Immature natural killer cell (primary cell): ENCODE data around the gene HMX1. TPM values are rescaled to one million over a fixed set of nuclear protein-coding genes. Genes with fewer than 3 reads are reported as not detected.

Experiments used
- DNase-seq, 3 donors: peaks; one replicate each; pipeline ENCODE4 v3.0.0; 2022; ENCODE audit warnings: mixed read lengths in 1 of 3
- H3K27ac Mint-ChIP-seq, 6 donors: one replicate each; pipeline ENCODE4 v1.8.0; 2020; ENCODE audit warnings: mixed read lengths in 6 of 6, mild to moderate bottlenecking in 5 of 6, inconsistent platforms in 4 of 6, moderate library complexity in 3 of 6
- H3K27me3 Mint-ChIP-seq, 3 donors: one replicate each; pipeline ENCODE4 v1.8.0; 2020 to 2021; ENCODE audit warnings: low read depth in 3 of 3, mild to moderate bottlenecking in 3 of 3, mixed read lengths in 3 of 3, moderate library complexity in 3 of 3, inconsistent platforms in 1 of 3
- H3K36me3 Mint-ChIP-seq, 3 donors: one replicate each; pipeline ENCODE4 v1.8.0; 2020; ENCODE audit warnings: mixed read lengths in 3 of 3, inconsistent platforms in 2 of 3, mild to moderate bottlenecking in 2 of 3
- H3K4me1 Mint-ChIP-seq, 2 donors: one replicate each; pipeline ENCODE4 v1.8.0; 2020; ENCODE audit warnings: inconsistent platforms in 2 of 2, mild to moderate bottlenecking in 2 of 2, mixed read lengths in 2 of 2, moderate library complexity in 1 of 2
- H3K4me3 Mint-ChIP-seq, 5 donors: one replicate each; pipeline ENCODE4 v1.8.0; 2020; ENCODE audit warnings: mild to moderate bottlenecking in 5 of 5, mixed read lengths in 5 of 5, inconsistent platforms in 3 of 5, moderate library complexity in 3 of 5
- H3K9me3 Mint-ChIP-seq, 6 donors: one replicate each; pipeline ENCODE4 v1.8.0; 2020; ENCODE audit warnings: mild to moderate bottlenecking in 6 of 6, mixed read lengths in 6 of 6, inconsistent platforms in 4 of 6, moderate library complexity in 3 of 6
- polyA plus RNA-seq, 3 donors: library from polyadenylated mRNA; unstranded; fragments of 300-500 nt; fragmentation: Illumina TruSeq; gene quantifications; one replicate each; pipeline ENCODE4 v1.2.3, GENCODE V29; 2021

Gene HMX1
- polyA plus RNA-seq = not detected

DNA sequence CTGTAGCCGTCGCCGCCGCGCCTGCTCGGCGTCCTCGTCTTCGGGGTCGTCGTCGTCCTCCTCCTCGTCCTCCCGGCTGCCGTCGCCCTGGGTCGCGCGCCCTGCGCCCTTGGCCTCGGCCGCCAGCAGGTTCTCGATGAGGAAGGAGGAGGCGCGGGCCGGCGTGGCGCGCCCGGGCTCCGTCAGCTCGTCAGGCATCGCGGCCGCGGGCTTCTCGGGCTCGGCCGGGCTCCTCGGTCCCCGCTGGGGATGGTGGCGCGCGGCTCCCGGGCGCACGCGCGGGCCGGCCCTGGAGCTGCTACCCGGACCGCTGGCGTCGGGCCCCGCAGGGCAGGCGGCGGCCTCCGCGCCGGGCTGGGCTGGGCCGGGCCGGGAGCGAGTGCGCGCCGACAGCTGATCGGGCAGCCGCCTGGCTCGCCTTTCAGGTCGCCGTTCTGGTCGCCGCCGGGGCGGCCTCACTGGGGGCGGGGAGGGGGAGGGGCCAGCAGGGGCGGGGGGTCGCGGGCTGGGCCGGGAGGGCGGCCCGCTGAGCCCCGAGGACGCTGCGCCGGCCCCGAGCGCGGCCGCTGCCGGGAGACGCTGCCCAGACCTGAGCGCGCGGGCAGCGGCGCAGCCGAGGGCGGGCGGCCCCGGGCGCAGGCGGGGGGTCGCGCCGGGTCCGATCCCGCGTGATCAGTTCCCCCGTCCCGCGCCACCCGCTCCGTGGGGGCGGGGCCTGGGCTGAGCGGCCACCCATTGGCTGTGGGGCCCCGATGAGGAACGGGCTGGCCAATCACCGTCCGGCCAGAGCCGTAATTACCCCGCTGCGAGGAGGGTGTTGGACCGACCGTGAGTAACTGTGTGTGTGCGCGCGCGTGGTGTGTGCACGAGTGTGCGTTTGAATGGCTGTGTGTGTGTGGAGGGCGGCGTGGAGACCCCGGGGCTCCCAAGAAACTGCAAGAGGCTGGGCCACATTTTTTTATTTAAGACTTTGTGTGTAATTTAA, at the start of gene HMX1:
Gene HMX1, minus strand, starts transcription at position 423 of the 985 bp plus-strand sequence. Its CDS starts 225 bp downstream, at position 198.
- Mint-ChIP-seq H3K4me1 (no peaks in the 10 kb centered on the region), H3K4me3 (peak within 1 kb of the TSS in 1 of 5 donors; percentile 10), H3K27me3 (peaks cover 20 to 26% (median 24%) of the 10 kb centered on the region in 3 donors), H3K9me3 (no peaks in the 10 kb centered on the region), H3K36me3 (no peaks in the 10 kb centered on the region), H3K27ac (no peak within 1 kb of the TSS)
- DNase-seq = no peak

DNA sequence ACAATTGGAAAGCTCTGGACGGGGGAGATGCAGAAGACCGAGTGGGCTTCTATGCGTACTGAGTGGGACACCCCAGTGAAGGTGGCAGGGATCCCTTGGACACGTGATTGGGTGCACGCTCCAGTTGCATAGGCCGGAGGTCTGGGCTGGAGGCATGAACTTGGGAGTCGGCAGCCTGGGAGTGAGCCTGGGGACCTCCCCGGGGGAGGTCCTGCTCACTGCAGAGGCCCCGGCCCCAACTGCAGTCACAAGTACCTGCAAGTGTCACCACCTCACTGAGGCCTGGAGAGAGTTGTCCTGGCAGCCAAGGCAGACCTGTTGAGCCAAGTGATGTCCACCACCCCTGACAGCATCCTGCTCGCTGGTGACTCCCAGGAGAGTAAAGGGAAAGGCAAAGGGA, 49.3 kb upstream of the HMX1 start:
- Mint-ChIP-seq H3K27ac (no peak overlapping the region), H3K36me3 (no peaks in the 10 kb centered on the region), H3K9me3 (peaks cover 0 to 10% (median 8%) of the 10 kb centered on the region in 6 donors)

DNA sequence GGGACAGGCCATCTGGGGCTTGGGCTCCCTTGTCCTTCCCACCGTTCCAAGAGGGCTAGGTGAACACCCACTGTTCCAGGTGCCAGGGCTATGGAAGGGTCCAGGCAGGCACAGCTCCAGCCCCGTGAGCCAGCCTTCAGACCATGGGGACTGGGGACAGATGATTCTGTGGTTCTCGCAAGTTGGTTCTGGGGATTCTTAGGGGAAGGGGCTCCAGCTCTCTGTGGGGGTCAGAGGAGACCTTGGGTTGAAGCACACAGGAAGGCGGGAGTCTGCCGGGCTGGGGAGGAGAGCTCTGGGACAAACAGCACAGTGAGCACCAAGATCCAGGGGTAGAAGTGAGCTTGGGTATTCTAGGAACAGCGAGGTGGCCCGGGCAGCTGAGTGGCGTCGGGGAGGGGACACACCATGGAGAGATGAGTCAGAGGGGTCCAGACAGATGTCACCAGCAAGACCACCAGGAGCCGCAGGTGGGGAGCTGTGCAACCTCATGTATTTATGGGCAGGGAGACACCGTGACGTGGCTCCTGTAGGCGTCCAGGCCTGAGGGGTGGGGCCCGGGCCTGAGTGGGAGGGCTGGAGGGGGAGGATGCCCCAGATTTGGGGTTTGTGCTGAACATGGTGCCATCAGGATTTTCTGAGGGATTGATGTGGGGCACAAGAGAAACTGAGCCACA, 48.8 kb upstream of the HMX1 start:
- no peaks in the 10 kb centered on the region for H3K36me3 Mint-ChIP-seq
- H3K27ac Mint-ChIP-seq = no peak overlapping the region
- H3K9me3 Mint-ChIP-seq = peaks cover 0 to 10% (median 8%) of the 10 kb centered on the region in 6 donors
- no peak overlapping the region for H3K4me3 Mint-ChIP-seq
- H3K4me1 Mint-ChIP-seq = no peaks in the 10 kb centered on the region
- H3K27me3 Mint-ChIP-seq = peaks cover 4 to 6% (median 4%) of the 10 kb centered on the region in 3 donors
- DNase-seq = no peak

More for the DNA sequence above, 49.3 kb upstream of the HMX1 start:
- Mint-ChIP-seq H3K4me3 (no peak overlapping the region), H3K4me1 (no peaks in the 10 kb centered on the region), H3K27me3 (peaks cover 2 to 6% (median 6%) of the 10 kb centered on the region in 3 donors)
- no peak for DNase-seq

DNA sequence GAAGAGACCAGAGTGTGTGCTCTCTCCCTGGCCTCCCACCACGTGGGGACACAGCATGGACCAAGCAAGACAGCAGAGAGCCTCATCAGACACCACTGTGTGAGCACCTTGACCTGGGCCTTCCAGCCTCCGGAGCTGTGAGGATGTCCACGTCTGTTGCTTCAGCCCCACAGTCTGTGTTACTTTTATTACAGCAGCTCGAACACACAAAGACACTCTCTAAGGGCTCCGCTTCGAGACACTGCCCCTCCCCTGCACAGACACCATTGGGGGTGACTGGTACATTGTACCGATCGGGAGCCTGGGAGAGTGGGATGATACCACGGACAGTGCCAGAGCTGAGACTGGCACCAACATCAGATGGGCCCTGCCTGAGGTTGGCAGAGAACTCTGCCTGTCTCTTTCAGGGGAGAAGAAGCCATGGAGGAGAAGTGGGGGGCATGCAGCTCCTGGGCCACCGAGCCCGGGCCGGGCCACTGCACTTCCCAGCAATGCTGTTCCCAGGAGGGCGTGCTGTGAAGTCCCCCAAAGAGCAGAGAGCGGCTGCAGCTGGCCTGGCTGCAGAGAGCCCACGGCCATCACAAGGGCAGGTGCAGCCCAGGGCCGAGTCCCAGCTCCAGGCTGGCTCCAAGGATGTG, 48.1 kb upstream of the HMX1 start:
- Mint-ChIP-seq H3K4me1 (no peaks in the 10 kb centered on the region), H3K9me3 (peaks cover 0 to 10% (median 8%) of the 10 kb centered on the region in 6 donors), H3K27me3 (peaks cover 4 to 6% (median 4%) of the 10 kb centered on the region in 3 donors), H3K4me3 (no peak overlapping the region), H3K36me3 (no peaks in the 10 kb centered on the region), H3K27ac (no peak overlapping the region)
- DNase-seq = no peak

DNA sequence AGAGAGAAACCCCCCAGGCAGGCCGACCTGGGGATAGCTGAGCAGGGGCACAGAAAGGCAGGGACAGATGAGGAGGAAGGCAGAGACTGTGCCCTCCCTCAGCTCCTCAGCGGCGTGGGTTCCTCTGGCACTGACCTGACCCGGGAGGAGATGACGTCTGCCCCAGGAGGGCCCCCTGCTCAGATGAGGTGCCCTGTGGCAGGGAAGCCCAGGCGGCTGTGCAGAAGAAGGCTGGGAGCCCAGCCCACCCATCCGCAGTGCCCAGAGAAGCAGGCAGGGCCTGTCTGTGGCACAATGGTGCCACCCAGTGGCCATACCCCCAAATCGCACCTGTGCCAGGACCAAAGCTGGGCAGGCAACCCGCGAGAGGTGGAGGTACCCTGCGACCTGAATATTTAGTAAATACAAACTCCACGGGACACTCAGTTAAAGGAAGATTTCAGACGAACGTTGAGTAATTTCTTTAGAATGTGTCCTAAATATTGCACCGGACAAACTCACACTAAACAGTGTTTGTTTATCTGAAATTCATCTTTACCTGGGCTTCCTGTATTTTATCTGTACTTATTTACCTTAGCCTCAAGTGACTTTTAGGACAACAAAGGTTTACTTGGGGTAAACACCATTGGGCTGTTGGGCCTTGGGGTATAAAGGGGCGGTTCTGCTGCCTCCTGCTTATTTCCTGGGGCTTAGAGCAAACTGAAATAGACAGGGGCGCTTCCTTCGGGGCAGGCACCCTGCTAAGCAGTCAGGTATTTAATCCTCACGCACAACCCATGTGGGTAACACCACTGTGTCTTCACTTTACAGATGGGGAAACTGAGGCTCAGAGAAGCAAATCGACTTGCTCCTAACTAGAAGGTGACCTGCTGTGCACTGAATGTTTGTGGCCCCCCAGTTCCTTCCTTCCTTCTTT, 46.5 kb upstream of the HMX1 start:
- no peak overlapping the region for H3K4me3 Mint-ChIP-seq
- peaks cover 3 to 4% (median 4%) of the 10 kb centered on the region in 3 donors for H3K27me3 Mint-ChIP-seq
- peak; percentile 14 to 38 (median 33) for DNase-seq
- H3K9me3 Mint-ChIP-seq = peaks cover 0 to 4% (median 2%) of the 10 kb centered on the region in 6 donors
- H3K36me3 Mint-ChIP-seq = no peaks in the 10 kb centered on the region
- H3K4me1 Mint-ChIP-seq = no peaks in the 10 kb centered on the region
- no peak overlapping the region for H3K27ac Mint-ChIP-seq

DNA sequence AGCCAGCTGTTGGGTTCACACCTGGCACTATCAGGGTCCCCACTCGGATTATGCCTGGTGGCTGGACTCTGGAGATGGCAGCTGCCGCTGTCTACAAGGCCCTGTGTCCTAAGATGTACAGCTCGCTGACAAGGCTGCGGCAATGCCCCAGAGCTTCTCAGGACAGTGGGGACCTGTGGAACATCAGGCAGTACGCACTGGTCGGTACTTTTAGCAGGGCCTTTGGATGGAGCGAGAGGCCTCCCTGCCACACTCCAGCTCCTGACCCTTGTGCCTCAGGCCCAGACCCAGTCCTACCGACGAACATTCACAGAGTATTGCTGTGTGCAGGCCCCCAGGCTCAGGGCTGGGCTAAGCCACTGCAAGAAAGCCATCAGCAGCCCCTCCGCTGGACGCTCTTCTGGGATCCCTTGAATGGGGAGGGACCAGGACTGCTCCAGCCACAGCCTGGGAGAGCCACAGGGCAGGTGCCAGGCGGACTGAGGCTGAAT, 45.7 kb upstream of the HMX1 start:
- DNase-seq = no peak
- no peaks in the 10 kb centered on the region for H3K4me1 Mint-ChIP-seq

DNA sequence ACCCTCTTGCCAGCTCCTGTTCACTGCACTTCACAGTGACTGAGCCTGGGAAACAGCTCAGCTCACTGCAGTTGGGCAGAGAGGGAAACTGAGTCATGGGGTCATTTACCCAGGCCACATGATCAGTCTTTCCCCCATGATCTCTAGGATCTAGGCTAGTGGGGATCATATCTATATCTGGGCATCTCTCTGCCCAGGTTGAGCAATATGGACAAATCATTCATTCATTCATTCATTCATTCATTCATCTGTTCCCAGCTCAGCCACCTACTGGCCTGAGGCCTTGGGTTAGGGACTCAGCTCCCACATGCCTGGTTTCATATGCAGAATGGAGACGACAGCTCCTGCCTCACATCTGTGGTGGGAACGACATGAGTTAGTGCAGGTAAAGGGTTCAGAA, 45.3 kb upstream of the HMX1 start:
- Mint-ChIP-seq H3K9me3 (no peaks in the 10 kb centered on the region), H3K36me3 (no peaks in the 10 kb centered on the region), H3K4me1 (no peaks in the 10 kb centered on the region), H3K27ac (no peak overlapping the region), H3K4me3 (no peak overlapping the region), H3K27me3 (peaks cover 2 to 6% (median 4%) of the 10 kb centered on the region in 3 donors)
- DNase-seq = no peak

More for the DNA sequence above, 45.7 kb upstream of the HMX1 start:
- Mint-ChIP-seq H3K9me3 (no peaks in the 10 kb centered on the region), H3K27ac (no peak overlapping the region), H3K4me3 (no peak overlapping the region), H3K27me3 (peaks cover 2 to 6% (median 4%) of the 10 kb centered on the region in 3 donors), H3K36me3 (no peaks in the 10 kb centered on the region)

DNA sequence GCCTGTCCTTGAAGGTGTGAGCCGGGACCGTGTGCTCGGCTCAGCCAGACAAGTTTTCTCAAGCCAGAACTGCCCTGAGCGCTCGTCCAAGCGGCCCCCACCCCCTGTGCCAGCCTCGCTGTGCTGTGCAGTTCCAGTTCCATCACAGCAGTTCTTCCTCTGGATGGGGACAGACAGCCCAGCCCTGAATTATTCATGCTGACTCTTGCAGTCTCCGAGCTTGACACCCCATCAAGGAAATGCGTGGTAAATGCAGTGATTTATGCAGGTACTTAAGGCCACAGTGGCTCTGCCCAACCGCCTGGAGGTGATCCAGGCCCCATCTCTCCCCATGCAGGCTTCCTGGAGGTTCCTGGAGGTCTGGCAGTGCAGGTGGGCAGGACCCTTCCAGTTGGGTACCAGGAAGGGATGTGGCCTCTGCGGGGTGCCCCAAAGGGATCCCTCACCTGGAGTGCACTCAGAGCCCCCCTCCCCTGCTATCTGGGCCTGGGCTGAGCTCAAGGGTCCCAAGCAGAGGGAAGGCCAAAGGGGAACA, 44.8 kb upstream of the HMX1 start:
- no peak for DNase-seq
- no peaks in the 10 kb centered on the region for H3K4me1 Mint-ChIP-seq

DNA sequence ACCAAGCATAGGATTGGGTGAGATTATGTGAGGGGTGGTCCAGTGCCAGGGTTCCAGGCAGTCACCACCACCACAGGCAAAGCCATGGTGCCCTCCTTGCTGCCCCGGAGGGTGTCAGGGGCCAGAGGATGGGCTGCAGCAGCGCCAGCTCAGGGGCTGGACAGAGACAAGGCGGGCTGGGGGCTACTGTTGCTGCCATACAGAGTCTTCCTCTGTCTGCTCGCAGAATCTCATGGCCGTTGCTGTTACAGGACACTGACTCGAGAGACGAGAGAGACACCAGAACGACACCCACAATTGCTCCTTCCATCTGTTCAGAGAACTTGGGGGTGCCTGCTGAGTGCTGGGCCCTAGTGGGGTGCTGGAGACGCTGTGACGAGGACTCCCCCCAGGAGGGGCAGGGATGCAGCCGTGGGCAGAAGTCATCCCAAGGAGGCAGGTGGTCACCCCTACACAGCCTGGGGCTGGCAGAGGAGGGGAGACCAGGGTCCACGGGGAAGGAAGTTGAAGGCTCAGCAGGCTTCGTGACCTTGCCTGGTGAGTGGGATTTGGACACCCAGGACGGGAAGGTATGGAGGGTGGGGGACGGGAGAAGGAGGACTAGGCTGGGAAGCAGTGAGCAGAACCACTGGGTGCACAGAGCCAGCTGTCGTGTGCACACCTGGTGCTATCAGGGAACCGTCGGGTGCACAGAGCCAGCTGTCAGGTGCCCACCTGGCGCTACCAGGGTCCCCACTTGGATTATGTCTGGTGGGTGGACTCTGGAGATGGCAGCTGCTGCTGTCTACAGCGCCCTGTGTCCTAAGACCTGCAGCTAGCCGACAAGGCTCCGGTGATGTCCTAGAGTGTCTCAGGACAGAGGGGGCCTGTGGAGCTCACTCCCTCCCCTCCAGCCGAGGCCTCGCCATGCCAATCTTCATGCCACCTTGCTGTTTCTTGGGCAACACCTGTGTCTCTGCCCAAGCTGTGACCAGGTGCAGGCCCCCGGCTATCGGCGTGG, 43.9 kb upstream of the HMX1 start:
- H3K4me1 Mint-ChIP-seq = no peaks in the 10 kb centered on the region
- H3K4me3 Mint-ChIP-seq = no peak overlapping the region
- no peaks in the 10 kb centered on the region for H3K9me3 Mint-ChIP-seq
- DNase-seq = no peak
- no peak overlapping the region for H3K27ac Mint-ChIP-seq
- H3K36me3 Mint-ChIP-seq = no peaks in the 10 kb centered on the region
- peaks cover 2 to 6% (median 4%) of the 10 kb centered on the region in 3 donors for H3K27me3 Mint-ChIP-seq

More for the DNA sequence above, 44.8 kb upstream of the HMX1 start:
- Mint-ChIP-seq H3K27ac (no peak overlapping the region), H3K9me3 (no peaks in the 10 kb centered on the region), H3K36me3 (no peaks in the 10 kb centered on the region), H3K27me3 (peaks cover 2 to 6% (median 4%) of the 10 kb centered on the region in 3 donors), H3K4me3 (no peak overlapping the region)

DNA sequence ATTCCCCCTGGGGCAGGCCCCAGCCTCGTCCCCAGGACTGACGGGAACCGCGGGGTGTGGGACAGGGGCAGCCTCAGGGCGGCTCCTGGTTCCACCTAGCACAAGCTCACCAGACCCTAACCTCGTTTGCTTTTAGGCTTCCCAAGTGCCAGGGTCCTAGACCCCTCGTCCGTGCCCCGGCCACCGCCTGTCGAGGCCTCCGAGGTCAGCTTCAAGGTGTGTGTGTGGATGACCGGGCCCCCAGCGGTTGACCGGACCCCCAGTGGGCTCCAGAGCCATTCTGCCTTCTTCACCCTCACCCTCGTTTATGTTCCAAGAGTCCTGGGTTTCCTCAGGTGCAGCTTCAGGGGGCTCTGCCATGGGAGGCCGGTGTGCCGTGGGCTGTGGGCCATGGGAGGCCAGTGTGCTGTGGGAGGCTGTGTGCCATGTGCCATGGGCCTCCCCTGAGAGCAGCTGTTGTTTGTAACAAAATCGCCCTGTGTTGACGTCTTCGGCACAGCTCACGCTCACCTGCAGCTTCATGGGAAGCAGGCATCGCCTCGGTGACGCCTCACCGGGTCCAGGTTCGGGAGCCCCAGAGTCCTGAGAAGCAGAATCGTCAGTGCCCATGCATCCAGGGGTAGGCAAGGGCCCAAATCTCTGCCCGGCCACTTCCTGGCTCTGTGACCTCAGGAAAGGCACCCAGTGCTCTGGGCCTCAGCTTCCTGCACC, 43.0 kb upstream of the HMX1 start:
- Mint-ChIP-seq H3K9me3 (no peaks in the 10 kb centered on the region), H3K36me3 (no peaks in the 10 kb centered on the region), H3K4me3 (no peak overlapping the region), H3K27ac (no peak overlapping the region), H3K4me1 (no peaks in the 10 kb centered on the region), H3K27me3 (peaks cover 2 to 4% (median 3%) of the 10 kb centered on the region in 3 donors)
- DNase-seq = no peak

DNA sequence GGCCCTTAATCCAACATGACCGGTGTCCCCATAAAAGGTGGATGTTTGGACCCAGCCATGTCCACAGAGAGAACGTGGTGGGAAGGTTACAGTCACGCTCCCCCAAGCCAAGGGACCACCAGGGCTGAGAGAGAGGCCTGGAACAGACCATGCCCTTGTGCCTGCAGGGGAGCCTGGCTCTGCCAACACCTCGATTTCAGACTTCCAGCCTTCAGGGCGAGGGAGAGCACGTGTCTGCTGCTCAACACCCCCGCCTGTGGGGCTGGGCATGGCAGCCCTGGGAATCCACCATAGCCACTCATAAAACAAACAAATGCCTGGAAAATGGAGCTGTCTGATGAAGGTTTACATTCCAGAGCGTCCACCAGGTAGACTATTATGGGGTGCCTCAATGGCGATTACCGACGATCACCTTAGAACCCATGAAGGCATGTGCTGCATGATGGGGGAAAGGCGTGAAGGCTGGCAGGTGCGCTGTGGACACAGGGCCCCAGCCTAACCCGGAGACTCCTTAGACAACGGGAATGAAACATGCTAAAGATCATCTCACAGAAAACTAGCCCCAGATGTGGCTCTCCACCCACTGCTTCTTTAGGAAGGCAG, 42.3 kb upstream of the HMX1 start:
- no peak for DNase-seq
- Mint-ChIP-seq H3K36me3 (no peaks in the 10 kb centered on the region), H3K4me3 (no peak overlapping the region), H3K27me3 (peaks cover 2 to 4% (median 2%) of the 10 kb centered on the region in 3 donors), H3K9me3 (no peaks in the 10 kb centered on the region), H3K4me1 (no peaks in the 10 kb centered on the region), H3K27ac (no peak overlapping the region)
